AG04450 (cell line): ENCODE data around the gene NUDT7. TPM values are rescaled to one million over a fixed set of nuclear protein-coding genes. Genes with fewer than 3 reads are reported as not detected.

Experiments used
- CTCF ChIA-PET: fragments of 300-600, 350-600 bp; formaldehyde crosslinking; extraction: SDS; loops from one replicate; lab custom pipeline; 2022; ENCODE audit warnings: antibody characterized with exemption, inconsistent platforms; lab: Charles Lee
- POLR2A ChIA-PET: fragments of 350-600 bp; formaldehyde crosslinking; extraction: SDS; loops from one replicate; lab custom pipeline; 2021; ENCODE audit warnings: antibody characterized with exemption, inconsistent platforms; lab: Yijun Ruan, JAX
- DNase-seq: peaks from one replicate; pipeline ENCODE4 v3.0.0-alpha.2; 2011; ENCODE audit warnings: low read depth, low spot score
- H3K27ac ChIP-seq: one replicate; pipeline ENCODE4 v1.5.1; 2012; ENCODE audit warnings: low read depth, low read length, control low read depth
- H3K27me3 ChIP-seq: one replicate; pipeline ENCODE4 v1.6.0; 2012; ENCODE audit warnings: low read length; ENCODE audit not compliant: control insufficient read depth, insufficient read depth
- H3K4me3 ChIP-seq: 2 replicates; pipeline ENCODE4 v1.5.1; 2011; ENCODE audit warnings: mild to moderate bottlenecking, low read depth, low read length, control low read depth
- H3K9me3 ChIP-seq: 2 replicates; pipeline ENCODE4 v1.5.1; 2012; ENCODE audit warnings: low read length; ENCODE audit not compliant: control insufficient read depth, insufficient read depth
- polyA plus RNA-seq: library from polyadenylated mRNA; depleted of rRNA; stranded (reverse); fragments of >200 nt; gene quantifications from 2 replicates; pipeline ENCODE4 v1.2.3, GENCODE V29; 2011
- TF ChIP-seq, protein P1 (sequence below): IDR thresholded peaks from 2 replicates; pipeline ENCODE4 v1.5.1; 2011; ENCODE audit warnings: low read depth, low read length, control low read depth, inconsistent platforms

Gene NUDT7
- polyA plus RNA-seq, 1 experiment, result 19.3 TPM

GRCh38 chr16:77763994-77764393, 41.7 kb downstream of the NUDT7 start:
- CTCF ChIA-PET, result no interaction called here

GRCh38 chr16:77767211-77767610, 44.9 kb downstream of the NUDT7 start:
- no peaks in the 10 kb centered on the region for H3K9me3 ChIP-seq
- ChIA-PET POLR2A (no interaction called here), CTCF (no interaction called here)
- DNase-seq, result no peak
- no peaks in the 10 kb centered on the region for H3K27me3 ChIP-seq
- TF ChIP-seq, protein P1, sequence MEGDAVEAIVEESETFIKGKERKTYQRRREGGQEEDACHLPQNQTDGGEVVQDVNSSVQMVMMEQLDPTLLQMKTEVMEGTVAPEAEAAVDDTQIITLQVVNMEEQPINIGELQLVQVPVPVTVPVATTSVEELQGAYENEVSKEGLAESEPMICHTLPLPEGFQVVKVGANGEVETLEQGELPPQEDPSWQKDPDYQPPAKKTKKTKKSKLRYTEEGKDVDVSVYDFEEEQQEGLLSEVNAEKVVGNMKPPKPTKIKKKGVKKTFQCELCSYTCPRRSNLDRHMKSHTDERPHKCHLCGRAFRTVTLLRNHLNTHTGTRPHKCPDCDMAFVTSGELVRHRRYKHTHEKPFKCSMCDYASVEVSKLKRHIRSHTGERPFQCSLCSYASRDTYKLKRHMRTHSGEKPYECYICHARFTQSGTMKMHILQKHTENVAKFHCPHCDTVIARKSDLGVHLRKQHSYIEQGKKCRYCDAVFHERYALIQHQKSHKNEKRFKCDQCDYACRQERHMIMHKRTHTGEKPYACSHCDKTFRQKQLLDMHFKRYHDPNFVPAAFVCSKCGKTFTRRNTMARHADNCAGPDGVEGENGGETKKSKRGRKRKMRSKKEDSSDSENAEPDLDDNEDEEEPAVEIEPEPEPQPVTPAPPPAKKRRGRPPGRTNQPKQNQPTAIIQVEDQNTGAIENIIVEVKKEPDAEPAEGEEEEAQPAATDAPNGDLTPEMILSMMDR, result no peak
- H3K27ac ChIP-seq, result no peak overlapping the region
- no peak overlapping the region for H3K4me3 ChIP-seq

More at GRCh38 chr16:77763994-77764393, 41.7 kb downstream of the NUDT7 start:
- Histone ChIP-seq H3K9me3 (no peaks in the 10 kb centered on the region), H3K4me3 (no peak overlapping the region), H3K27ac (no peak overlapping the region), H3K27me3 (no peaks in the 10 kb centered on the region)
- POLR2A ChIA-PET, result no interaction called here
- DNase-seq, result no peak
- TF ChIP-seq, protein P1, result no peak

- CTCF ChIA-PET, result no interaction called here
- POLR2A ChIA-PET, result no interaction called here
- Histone ChIP-seq H3K27ac (no peak overlapping the region), H3K9me3 (no peaks in the 10 kb centered on the region), H3K27me3 (no peaks in the 10 kb centered on the region), H3K4me3 (no peak overlapping the region)
- TF ChIP-seq, protein P1, result no peak
- no peak for DNase-seq
Measured at GRCh38 chr16:77767826-77768225, 45.5 kb downstream of the NUDT7 start.

DNA sequence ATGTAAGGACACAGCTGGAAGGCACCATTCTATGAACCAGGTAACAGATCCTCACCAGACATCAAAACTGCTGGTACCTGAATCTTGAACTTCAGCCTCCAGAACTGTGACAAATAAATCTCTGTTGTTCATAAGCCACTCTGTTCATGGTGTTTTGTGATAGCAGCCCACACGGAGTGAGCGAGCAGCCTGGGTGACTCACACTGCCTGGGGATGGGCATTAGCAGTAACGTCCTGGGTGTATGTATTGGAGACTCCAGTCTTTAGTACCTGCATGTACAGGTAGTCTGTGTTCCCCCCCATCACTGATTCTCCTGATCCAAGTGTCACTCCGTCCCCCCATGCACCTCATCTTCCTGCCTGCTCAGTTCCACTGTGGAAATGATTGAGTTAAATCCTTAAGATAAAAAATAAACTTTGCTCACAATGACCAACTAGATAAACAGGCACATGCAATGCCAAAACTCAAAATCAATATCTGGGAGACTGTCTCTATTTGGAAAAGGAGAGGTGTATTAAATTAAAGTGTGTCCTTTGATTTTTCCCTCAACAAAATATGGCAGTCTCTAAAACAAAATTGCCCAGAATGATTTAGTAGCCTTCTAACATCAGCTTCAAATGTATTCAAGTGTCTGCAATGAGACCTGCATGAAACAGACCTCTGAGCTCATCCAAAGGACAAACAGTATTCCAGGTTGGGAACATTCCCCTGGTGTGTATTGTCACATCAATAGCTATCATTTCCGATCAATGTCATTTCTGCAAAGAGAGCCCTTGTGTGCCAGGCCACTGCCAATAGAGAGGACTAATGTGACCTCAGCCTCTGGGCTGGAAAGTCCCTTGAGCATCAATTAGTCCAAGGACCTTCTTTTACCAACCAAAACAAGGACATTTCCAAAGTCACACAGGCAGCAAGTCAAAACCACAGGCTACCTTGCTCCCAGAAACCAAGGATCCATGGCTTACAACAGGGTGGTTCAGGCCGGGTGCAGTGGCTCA, 53.9 kb downstream of the NUDT7 start:
- TF ChIP-seq, protein P1, result no peak
- no peak overlapping the region for H3K27ac ChIP-seq
- H3K9me3 ChIP-seq, result no peaks in the 10 kb centered on the region
- H3K4me3 ChIP-seq, result no peak overlapping the region
- ChIA-PET POLR2A (no interaction called here), CTCF (interaction anchor here (1.2 kb wide), 1 partner anchor 8 kb away, joined by 3 read pairs; no protein-coding TSS in a partner anchor)
- no peaks in the 10 kb centered on the region for H3K27me3 ChIP-seq
- no peak for DNase-seq

GRCh38 chr16:77777745-77778144, 55.4 kb downstream of the NUDT7 start:
- H3K9me3 ChIP-seq, result no peaks in the 10 kb centered on the region
- H3K27ac ChIP-seq, result no peak overlapping the region
- TF ChIP-seq, protein P1, result no peak
- H3K27me3 ChIP-seq, result no peaks in the 10 kb centered on the region
- no peak for DNase-seq
- no peak overlapping the region for H3K4me3 ChIP-seq
- ChIA-PET POLR2A (no interaction called here), CTCF (interaction anchor here (0.6 kb wide), 1 partner anchor 142 kb away, joined by 3 read pairs; no protein-coding TSS in a partner anchor)
